Measurements from ENCODE around the gene DPP6. TPM values are rescaled to one million over a fixed set of nuclear protein-coding genes. Genes with fewer than 3 reads are reported as not detected.

Gene DPP6
- total and polyA plus RNA-seq, 9 of the 15 experiments (the other 6 are each of a cell fraction or from before 2014, with no cell fraction given): not detected

DNA sequence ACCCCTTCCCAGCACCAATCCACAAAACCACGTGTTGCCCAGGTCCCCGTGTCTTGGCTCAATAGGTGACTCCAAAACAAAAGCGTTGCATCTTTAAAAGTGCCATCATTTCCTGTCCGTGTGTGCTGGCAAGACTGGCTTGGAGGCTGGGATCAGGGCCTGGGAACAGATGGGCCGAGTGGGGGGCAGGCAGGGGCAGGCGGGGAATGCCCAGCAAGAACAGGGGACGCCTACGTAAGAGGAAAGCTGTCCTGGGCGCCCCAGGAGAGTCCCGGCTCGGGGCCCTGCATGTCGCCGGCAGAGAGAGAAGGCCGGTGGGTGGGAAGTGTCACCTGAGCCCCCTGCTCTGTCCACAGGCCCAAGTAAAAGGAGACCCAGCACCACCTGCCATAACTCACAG is 864.2 kb downstream of the DPP6 start (continued):
- TF ChIP-seq, protein P1, sequence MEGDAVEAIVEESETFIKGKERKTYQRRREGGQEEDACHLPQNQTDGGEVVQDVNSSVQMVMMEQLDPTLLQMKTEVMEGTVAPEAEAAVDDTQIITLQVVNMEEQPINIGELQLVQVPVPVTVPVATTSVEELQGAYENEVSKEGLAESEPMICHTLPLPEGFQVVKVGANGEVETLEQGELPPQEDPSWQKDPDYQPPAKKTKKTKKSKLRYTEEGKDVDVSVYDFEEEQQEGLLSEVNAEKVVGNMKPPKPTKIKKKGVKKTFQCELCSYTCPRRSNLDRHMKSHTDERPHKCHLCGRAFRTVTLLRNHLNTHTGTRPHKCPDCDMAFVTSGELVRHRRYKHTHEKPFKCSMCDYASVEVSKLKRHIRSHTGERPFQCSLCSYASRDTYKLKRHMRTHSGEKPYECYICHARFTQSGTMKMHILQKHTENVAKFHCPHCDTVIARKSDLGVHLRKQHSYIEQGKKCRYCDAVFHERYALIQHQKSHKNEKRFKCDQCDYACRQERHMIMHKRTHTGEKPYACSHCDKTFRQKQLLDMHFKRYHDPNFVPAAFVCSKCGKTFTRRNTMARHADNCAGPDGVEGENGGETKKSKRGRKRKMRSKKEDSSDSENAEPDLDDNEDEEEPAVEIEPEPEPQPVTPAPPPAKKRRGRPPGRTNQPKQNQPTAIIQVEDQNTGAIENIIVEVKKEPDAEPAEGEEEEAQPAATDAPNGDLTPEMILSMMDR (IDR thresholded peaks at IDR 0.05 in 2 of 3, conservative IDR thresholded peaks at IDR 0.05 in 1 of 3; ENCODE audit: insufficient read depth in 2 of 3, low read depth in 1 of 3, low read length in 3 of 3): no peak
- no peak for TF ChIP-seq KAT8 (IDR thresholded peaks at IDR 0.05; ENCODE audit: low read depth)
- no peak for TF ChIP-seq BCL6 (CRISPR knock-in tag; IDR thresholded peaks at IDR 0.05)
- TF ChIP-seq ZNF217 (CRISPR knock-in tag; IDR thresholded peaks at IDR 0.05): no peak

DNA sequence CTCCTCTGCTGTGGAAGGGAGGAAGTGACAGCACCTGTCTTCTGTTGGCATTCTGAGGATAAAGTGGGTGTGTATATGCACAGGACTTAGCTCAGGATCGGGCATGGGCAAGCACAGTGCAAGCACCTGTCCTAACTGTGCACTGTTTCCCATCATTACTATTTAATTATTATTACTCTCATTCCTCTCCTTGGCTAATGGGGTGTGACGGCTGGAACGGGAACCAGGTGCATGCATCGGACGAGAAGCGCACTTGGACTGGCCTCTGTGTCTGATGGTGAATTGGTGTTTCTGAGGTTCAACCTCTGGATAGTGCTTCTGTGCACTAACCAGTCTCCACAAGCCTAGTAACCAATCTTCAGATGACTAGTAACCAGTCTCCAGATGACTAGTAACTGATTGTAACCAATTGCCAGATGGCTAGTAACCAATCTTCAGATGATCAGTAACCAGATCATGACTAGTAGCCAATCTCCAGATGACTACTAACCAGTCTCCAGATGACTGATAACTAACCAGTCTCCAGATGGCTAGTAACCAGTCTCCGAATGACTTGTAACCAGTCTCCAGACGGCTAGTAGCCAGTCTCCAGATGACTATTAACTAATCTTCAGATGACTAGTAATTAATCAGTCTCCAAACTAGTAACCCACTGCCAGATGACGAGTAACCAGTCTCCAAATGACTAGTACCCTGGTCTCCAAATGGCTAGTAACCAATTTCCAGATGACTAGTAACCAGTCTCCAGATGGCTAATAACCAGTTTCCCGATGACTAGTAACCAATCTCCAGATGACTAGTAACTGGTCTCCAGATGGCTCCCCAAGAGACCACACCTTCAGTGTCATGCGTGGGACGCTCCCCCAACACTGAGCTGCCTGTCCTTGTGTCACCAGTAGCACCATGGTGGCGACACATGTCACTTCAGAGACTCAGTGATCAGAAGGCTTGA is 864.9 kb downstream of the DPP6 start:
- no peak overlapping the region for H2AFZ ChIP-seq (ENCODE audit: low read depth, low read length)
- no peaks in the 10 kb centered on the region for H3K36me3 ChIP-seq (ENCODE audit: control insufficient read depth, insufficient read depth, low read length)
- in situ Hi-C loops (cut with MboI): no loop called here
- FAIRE-seq (no peak), DNase-seq (ENCODE audit: extremely low read depth in 1 of 4, low spot score in 3 of 4) (no peak), ATAC-seq (no peak)
- H3K79me2 ChIP-seq (ENCODE audit: control insufficient read depth, insufficient read depth, low read length): no peaks in the 10 kb centered on the region
- no peak overlapping the region for H3K9ac ChIP-seq (ENCODE audit: insufficient read depth in 1 of 2, low read depth in 2 of 2, low read length in 2 of 2)
- H3K9me1 ChIP-seq (ENCODE audit: control insufficient read depth, insufficient read depth, low read length): no peaks in the 10 kb centered on the region
- H3K4me3 ChIP-seq: no peak overlapping the region
- peaks cover 30 to 77% of the 10 kb centered on the region in 2 experiments for H3K27me3 ChIP-seq (ENCODE audit: control insufficient read depth in 2 of 2, insufficient read depth in 2 of 2, low read length in 2 of 2)
- H3K4me2 ChIP-seq (ENCODE audit: insufficient read depth, low read length): no peak overlapping the region
- no peaks in the 10 kb centered on the region for H4K20me1 ChIP-seq (replicated peaks; ENCODE audit: control insufficient read depth, insufficient read depth, low read length)
- no peaks in the 10 kb centered on the region for H3K9me3 ChIP-seq (replicated peaks; ENCODE audit: control insufficient read depth, insufficient read depth, low read depth, low read length)
- H3K27ac ChIP-seq (ENCODE audit: extremely low read depth, low read depth, low read length): no peak overlapping the region
- CTCF ChIA-PET (ENCODE audit: low intra/inter-chr PET ratio): interaction anchor here (0.7 kb wide), 1 partner anchor 9 kb away, joined by 3 read pairs; no protein-coding TSS in a partner anchor
- WGBS (ENCODE audit: insufficient coverage, low coverage, missing lambda C conversion rate): 20% methylated on average over 13 of the region's 13 CpGs
- no TSS peak for BruUV-seq (replicated peaks)
- H3K4me1 ChIP-seq (replicated peaks in 1 of 2; ENCODE audit: control insufficient read depth in 2 of 2, insufficient read depth in 2 of 2, low read length in 2 of 2): peaks cover 0 to 20% of the 10 kb centered on the region in 2 experiments; a peak in 2 of 5 replicates
- POLR2A ChIA-PET: no interaction called here
- intact Hi-C loops (cut with micrococcal nuclease): no loop called here
- no peak for TF ChIP-seq HMG20B (CRISPR knock-in tag; IDR thresholded peaks at IDR 0.05)
- TF ChIP-seq MXI1 (IDR thresholded peaks at IDR 0.05; ENCODE audit: low read depth, low read length): no peak
- no peak for TF ChIP-seq CHCHD3 (CRISPR knock-in tag; IDR thresholded peaks at IDR 0.05)
- TF ChIP-seq, protein P2, sequence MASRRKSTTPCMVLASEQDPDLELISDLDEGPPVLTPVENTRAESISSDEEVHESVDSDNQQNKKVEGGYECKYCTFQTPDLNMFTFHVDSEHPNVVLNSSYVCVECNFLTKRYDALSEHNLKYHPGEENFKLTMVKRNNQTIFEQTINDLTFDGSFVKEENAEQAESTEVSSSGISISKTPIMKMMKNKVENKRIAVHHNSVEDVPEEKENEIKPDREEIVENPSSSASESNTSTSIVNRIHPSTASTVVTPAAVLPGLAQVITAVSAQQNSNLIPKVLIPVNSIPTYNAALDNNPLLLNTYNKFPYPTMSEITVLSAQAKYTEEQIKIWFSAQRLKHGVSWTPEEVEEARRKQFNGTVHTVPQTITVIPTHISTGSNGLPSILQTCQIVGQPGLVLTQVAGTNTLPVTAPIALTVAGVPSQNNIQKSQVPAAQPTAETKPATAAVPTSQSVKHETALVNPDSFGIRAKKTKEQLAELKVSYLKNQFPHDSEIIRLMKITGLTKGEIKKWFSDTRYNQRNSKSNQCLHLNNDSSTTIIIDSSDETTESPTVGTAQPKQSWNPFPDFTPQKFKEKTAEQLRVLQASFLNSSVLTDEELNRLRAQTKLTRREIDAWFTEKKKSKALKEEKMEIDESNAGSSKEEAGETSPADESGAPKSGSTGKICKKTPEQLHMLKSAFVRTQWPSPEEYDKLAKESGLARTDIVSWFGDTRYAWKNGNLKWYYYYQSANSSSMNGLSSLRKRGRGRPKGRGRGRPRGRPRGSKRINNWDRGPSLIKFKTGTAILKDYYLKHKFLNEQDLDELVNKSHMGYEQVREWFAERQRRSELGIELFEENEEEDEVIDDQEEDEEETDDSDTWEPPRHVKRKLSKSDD (conservative IDR thresholded peaks at IDR 0.05; ENCODE audit: low read length): no peak
- TF ChIP-seq, protein P3, sequence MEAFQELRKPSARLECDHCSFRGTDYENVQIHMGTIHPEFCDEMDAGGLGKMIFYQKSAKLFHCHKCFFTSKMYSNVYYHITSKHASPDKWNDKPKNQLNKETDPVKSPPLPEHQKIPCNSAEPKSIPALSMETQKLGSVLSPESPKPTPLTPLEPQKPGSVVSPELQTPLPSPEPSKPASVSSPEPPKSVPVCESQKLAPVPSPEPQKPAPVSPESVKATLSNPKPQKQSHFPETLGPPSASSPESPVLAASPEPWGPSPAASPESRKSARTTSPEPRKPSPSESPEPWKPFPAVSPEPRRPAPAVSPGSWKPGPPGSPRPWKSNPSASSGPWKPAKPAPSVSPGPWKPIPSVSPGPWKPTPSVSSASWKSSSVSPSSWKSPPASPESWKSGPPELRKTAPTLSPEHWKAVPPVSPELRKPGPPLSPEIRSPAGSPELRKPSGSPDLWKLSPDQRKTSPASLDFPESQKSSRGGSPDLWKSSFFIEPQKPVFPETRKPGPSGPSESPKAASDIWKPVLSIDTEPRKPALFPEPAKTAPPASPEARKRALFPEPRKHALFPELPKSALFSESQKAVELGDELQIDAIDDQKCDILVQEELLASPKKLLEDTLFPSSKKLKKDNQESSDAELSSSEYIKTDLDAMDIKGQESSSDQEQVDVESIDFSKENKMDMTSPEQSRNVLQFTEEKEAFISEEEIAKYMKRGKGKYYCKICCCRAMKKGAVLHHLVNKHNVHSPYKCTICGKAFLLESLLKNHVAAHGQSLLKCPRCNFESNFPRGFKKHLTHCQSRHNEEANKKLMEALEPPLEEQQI (IDR thresholded peaks at IDR 0.05): no peak
- no peak for TF ChIP-seq SREBF2 (CRISPR knock-in tag; IDR thresholded peaks at IDR 0.05)
- no peak for TF ChIP-seq DPF2 (IDR thresholded peaks at IDR 0.05)
- no peak for TF ChIP-seq RAD51 (IDR thresholded peaks at IDR 0.05; ENCODE audit: borderline replicate concordance, low read depth)
- no peak for TF ChIP-seq ETV6 (IDR thresholded peaks at IDR 0.05; ENCODE audit: borderline replicate concordance in 1 of 2, low read depth in 2 of 2, low read length in 1 of 2)
- TF ChIP-seq ETV6 (CRISPR knock-in tag; IDR thresholded peaks at IDR 0.05; ENCODE audit: borderline replicate concordance): no peak
